Smooth muscle cell (in vitro differentiated cells): ENCODE measurements around the gene DDC. TPM values are rescaled to one million over a fixed set of nuclear protein-coding genes. Genes with fewer than 3 reads are reported as not detected.

Experiments
- DNase-seq: peaks from one replicate; lab custom pipeline; 2025; ENCODE audit not compliant: unreplicated experiment; lab: John Stamatoyannopoulos, UW
- H2AFZ ChIP-seq: fragments of 200-600 bp; sonication (generic); 2 replicates; pipeline ENCODE4 v1.6.0; 2016; ENCODE audit warnings: antibody characterized with exemption, low read depth, mild to moderate bottlenecking
- H3F3A ChIP-seq: fragments of 200-600 bp; sonication (generic); 2 replicates; pipeline ENCODE4 v1.6.0; 2017; ENCODE audit warnings: antibody characterized with exemption, low read depth
- H3K27ac ChIP-seq: fragments of 200-600 bp; sonication (generic); 2 replicates; pipeline ENCODE4 v1.5.1; 2016; ENCODE audit warnings: low read depth, mild to moderate bottlenecking
- H3K27me3 ChIP-seq: fragments of 200-600 bp; sonication (generic); 2 replicates; pipeline ENCODE4 v1.6.1; 2016; ENCODE audit warnings: low read depth, mild to moderate bottlenecking
- H3K36me3 ChIP-seq: fragments of 200-600 bp; sonication (generic); 2 replicates; pipeline ENCODE4 v1.5.1; 2016; ENCODE audit warnings: low read depth
- H3K4me1 ChIP-seq: fragments of 200-600 bp; sonication (generic); 2 replicates; pipeline ENCODE4 v1.5.1; 2016; ENCODE audit warnings: low read depth
- H3K4me2 ChIP-seq: fragments of 200-600 bp; sonication (generic); 2 replicates; pipeline ENCODE4 v1.6.0; 2016; ENCODE audit warnings: mild to moderate bottlenecking
- H3K4me3 ChIP-seq: fragments of 200-600 bp; sonication (generic); 2 replicates; pipeline ENCODE4 v1.5.1; 2016; ENCODE audit warnings: mild to moderate bottlenecking
- H3K79me2 ChIP-seq: fragments of 200-600 bp; sonication (generic); 2 replicates; pipeline ENCODE4 v1.6.0; 2016; ENCODE audit warnings: low read depth, mild to moderate bottlenecking
- H3K9ac ChIP-seq: fragments of 200-600 bp; sonication (generic); 2 replicates; pipeline ENCODE4 v1.6.0; 2016; ENCODE audit warnings: low read depth
- H3K9me3 ChIP-seq: fragments of 200-600 bp; sonication (generic); replicated peaks from 2 replicates; pipeline ENCODE4 v1.5.1; 2016; ENCODE audit warnings: low read depth
- H4K20me1 ChIP-seq: fragments of 200-600 bp; sonication (generic); 2 replicates; pipeline ENCODE4 v1.6.0; 2016; ENCODE audit warnings: low read depth
- CTCF ChIP-seq: fragments of 200-600 bp; sonication (generic); IDR thresholded peaks from 2 replicates; pipeline ENCODE4 v1.5.1; 2017; ENCODE audit warnings: borderline replicate concordance, mild to moderate bottlenecking, antibody characterized with exemption; ENCODE audit not compliant: insufficient read depth, poor library complexity, severe bottlenecking
- WGBS: methylation state at CpG from one replicate; pipeline ENCODE4 v1.1.7; 2016; ENCODE audit warnings: low lambda C conversion rate; 5-methylcytosine and 5-hydroxymethylcytosine counted together
- polyA plus RNA-seq: library from polyadenylated mRNA; unstranded; fragments of >200 nt; fragmentation: Nextera tagmentation; extraction: Ambion mirVana; gene quantifications from 2 replicates; pipeline ENCODE4 v1.2.1, GENCODE V29; 2016
- total RNA-seq: library from RNA; depleted of rRNA; stranded (reverse); fragments of >200 nt; gene quantifications from 2 replicates; pipeline ENCODE4 v1.2.3, GENCODE V29; 2014

The DDC gene
- total and polyA plus RNA-seq, 2 experiments from 2014 or later, result not detected

GRCh38 chr7:50544992-50545391 is 20.2 kb downstream of the DDC start:
- H3K36me3 ChIP-seq, result no peaks in the 10 kb centered on the region
- H3K4me3 ChIP-seq, result no peak overlapping the region
- TF ChIP-seq CTCF, result no peak
- no peak overlapping the region for H2AFZ ChIP-seq
- no peak overlapping the region for H3K27ac ChIP-seq
- H3K9me3 ChIP-seq, result no peaks in the 10 kb centered on the region
- no peak overlapping the region for H3K4me2 ChIP-seq
- no peaks in the 10 kb centered on the region for H3K27me3 ChIP-seq
- WGBS, result 76% methylated on average over 6 of the region's 6 CpGs
- no peak overlapping the region for H3K9ac ChIP-seq
- no peaks in the 10 kb centered on the region for H3K4me1 ChIP-seq
- H3F3A ChIP-seq, result no peaks in the 10 kb centered on the region
- no peaks in the 10 kb centered on the region for H3K79me2 ChIP-seq
- DNase-seq, result no peak
- no peaks in the 10 kb centered on the region for H4K20me1 ChIP-seq

GRCh38 chr7:50543776-50544442 is 21.3 kb downstream of the DDC start:
- no peak overlapping the region for H2AFZ ChIP-seq
- TF ChIP-seq CTCF, result no peak
- no peaks in the 10 kb centered on the region for H3K79me2 ChIP-seq
- no peak for DNase-seq
- no peaks in the 10 kb centered on the region for H4K20me1 ChIP-seq
- no peaks in the 10 kb centered on the region for H3F3A ChIP-seq
- H3K27me3 ChIP-seq, result no peaks in the 10 kb centered on the region
- H3K4me1 ChIP-seq, result no peaks in the 10 kb centered on the region
- H3K36me3 ChIP-seq, result no peaks in the 10 kb centered on the region
- H3K27ac ChIP-seq, result no peak overlapping the region
- 92% methylated on average over 18 of the region's 18 CpGs for WGBS
- no peaks in the 10 kb centered on the region for H3K9me3 ChIP-seq
- H3K4me3 ChIP-seq, result no peak overlapping the region
- no peak overlapping the region for H3K4me2 ChIP-seq
- no peak overlapping the region for H3K9ac ChIP-seq

- 95% methylated on average over 11 of the region's 11 CpGs for WGBS
- H2AFZ ChIP-seq, result no peak overlapping the region
- no peaks in the 10 kb centered on the region for H3K36me3 ChIP-seq
- H3K4me1 ChIP-seq, result no peaks in the 10 kb centered on the region
- no peak for TF ChIP-seq CTCF
- H4K20me1 ChIP-seq, result no peaks in the 10 kb centered on the region
- H3K27ac ChIP-seq, result no peak overlapping the region
- H3F3A ChIP-seq, result no peaks in the 10 kb centered on the region
- H3K9me3 ChIP-seq, result no peaks in the 10 kb centered on the region
- H3K4me3 ChIP-seq, result no peak overlapping the region
- H3K4me2 ChIP-seq, result no peak overlapping the region
- H3K27me3 ChIP-seq, result no peaks in the 10 kb centered on the region
- no peak for DNase-seq
- H3K79me2 ChIP-seq, result no peaks in the 10 kb centered on the region
- H3K9ac ChIP-seq, result no peak overlapping the region
Observed at GRCh38 chr7:50542132-50542531, 23.1 kb downstream of the DDC start.

- Histone ChIP-seq H4K20me1 (no peaks in the 10 kb centered on the region), H3K36me3 (no peaks in the 10 kb centered on the region), H3K4me1 (no peaks in the 10 kb centered on the region), H3K9me3 (no peaks in the 10 kb centered on the region), H3K9ac (no peak overlapping the region), H2AFZ (no peak overlapping the region), H3K4me2 (no peak overlapping the region), H3K79me2 (no peaks in the 10 kb centered on the region), H3K27me3 (no peaks in the 10 kb centered on the region), H3K27ac (no peak overlapping the region), H3F3A (no peaks in the 10 kb centered on the region), H3K4me3 (no peak overlapping the region)
- TF ChIP-seq CTCF, result no peak
- no peak for DNase-seq
- WGBS, result 91% methylated on average over 9 of the region's 9 CpGs
Observed at GRCh38 chr7:50540785-50541579, 24.2 kb downstream of the DDC start.
